Tibial nerve (tissue), 4 donors: ENCODE measurements around the gene CARTPT. TPM values are rescaled to one million over a fixed set of nuclear protein-coding genes. Genes with fewer than 3 reads are reported as not detected.

Source experiments
- DNase-seq, 2 donors: peaks; one replicate each; pipeline ENCODE4 v3.0.0-alpha.2; 2019; ENCODE audit warnings: low spot score in 2 of 2
- H3K27ac ChIP-seq, 4 donors: fragments of 200-600 bp; sonication (generic) in 3 of 4; one replicate each; pipeline ENCODE4 v1.5.1; 2017 to 2019; ENCODE audit warnings: mild to moderate bottlenecking in 1 of 4
- H3K27me3 ChIP-seq, 2 donors: fragments of 200-600 bp; sonication (generic) in 1 of 2; one replicate each; pipeline versions ENCODE4 v1.5.1 to v1.6.0; 2017 to 2019
- H3K36me3 ChIP-seq, 3 donors: fragments of 200-600 bp; sonication (generic); one replicate each; pipeline ENCODE4 v1.5.1; 2018 to 2019
- H3K4me1 ChIP-seq, 4 donors: fragments of 200-600 bp; sonication (generic) in 3 of 4; one replicate each; pipeline ENCODE4 v1.5.1; 2017 to 2019
- H3K4me3 ChIP-seq, 4 donors: fragments of 200-600 bp; sonication (generic) in 3 of 4; one replicate each; pipeline ENCODE4 v1.5.1; 2017 to 2019; ENCODE audit warnings: mild to moderate bottlenecking in 1 of 4, moderate library complexity in 1 of 4
- H3K9me3 ChIP-seq, 4 donors: fragments of 200-600 bp; sonication (generic) in 3 of 4; one replicate each; pipeline ENCODE4 v1.5.1; 2017 to 2019
- CTCF ChIP-seq, 5 experiments: fragments of 200-600 bp in 3 of 5; fragments of 450-650 bp in 2 of 5; sonication (generic) in 3 of 5; IDR thresholded peaks; one replicate each; pipeline ENCODE4 v1.5.1; 2016 to 2019; ENCODE audit warnings: antibody characterized with exemption in 5 of 5, mild to moderate bottlenecking in 3 of 5, moderate library complexity in 2 of 5
- EP300 ChIP-seq, 2 donors: sonication (generic); formaldehyde crosslinking; IDR thresholded peaks; one replicate each; pipeline ENCODE4 v1.6.1; 2017; ENCODE audit warnings: antibody characterized with exemption in 2 of 2, mild to moderate bottlenecking in 1 of 2
- POLR2A ChIP-seq, 2 donors: fragments of 450-650 bp; IDR thresholded peaks; one replicate each; pipeline ENCODE4 v1.6.1; 2017; ENCODE audit warnings: antibody characterized with exemption in 2 of 2, mild to moderate bottlenecking in 2 of 2, moderate library complexity in 2 of 2
- WGBS, 2 donors: methylation state at CpG; one replicate each; pipeline ENCODE4 v1.1.5; 2018; 5-methylcytosine and 5-hydroxymethylcytosine counted together
- total RNA-seq, 4 donors: library from RNA; depleted of rRNA; stranded (reverse); fragments of >200 nt; gene quantifications; one replicate each; pipeline ENCODE4 v1.1.0, GENCODE V29; 2016

CARTPT gene
- total RNA-seq, 4 donors from 2014 or later, result not detected

GRCh38 chr5:71731015-71731414 is 11.9 kb downstream of the CARTPT start:
- no peak for TF ChIP-seq EP300 (IDR thresholded peaks at IDR 0.05)
- no peak for TF ChIP-seq CTCF (IDR thresholded peaks at IDR 0.05)
- TF ChIP-seq POLR2A (IDR thresholded peaks at IDR 0.05), result no peak
- Histone ChIP-seq H3K4me3 (no peak overlapping the region), H3K36me3 (no peaks in the 10 kb centered on the region), H3K4me1 (no peaks in the 10 kb centered on the region), H3K9me3 (no peaks in the 10 kb centered on the region), H3K27ac (no peak overlapping the region), H3K27me3 (no peaks in the 10 kb centered on the region)
- DNase-seq, result no peak

- TF ChIP-seq POLR2A (IDR thresholded peaks at IDR 0.05), result no peak
- TF ChIP-seq CTCF (IDR thresholded peaks at IDR 0.05), result no peak
- no peak for TF ChIP-seq EP300 (IDR thresholded peaks at IDR 0.05)
- no peaks in the 10 kb centered on the region for H3K27me3 ChIP-seq
- H3K9me3 ChIP-seq, result no peaks in the 10 kb centered on the region
- 21 to 39% methylated on average over 1 of the region's 1 CpG for WGBS, 2 donors
- no peak overlapping the region for H3K4me3 ChIP-seq
- H3K4me1 ChIP-seq, result no peaks in the 10 kb centered on the region
- no peaks in the 10 kb centered on the region for H3K36me3 ChIP-seq
- no peak overlapping the region for H3K27ac ChIP-seq
- DNase-seq, result no peak
Observed at GRCh38 chr5:71732011-71732410, 12.9 kb downstream of the CARTPT start.

GRCh38 chr5:71734141-71734540 is 15.1 kb downstream of the CARTPT start:
- DNase-seq, result no peak
- TF ChIP-seq CTCF (IDR thresholded peaks at IDR 0.05) (no peak), EP300 (IDR thresholded peaks at IDR 0.05) (no peak), POLR2A (IDR thresholded peaks at IDR 0.05) (no peak)
- Histone ChIP-seq H3K4me3 (no peak overlapping the region), H3K9me3 (no peaks in the 10 kb centered on the region), H3K27ac (no peak overlapping the region), H3K27me3 (no peaks in the 10 kb centered on the region), H3K4me1 (no peaks in the 10 kb centered on the region), H3K36me3 (no peaks in the 10 kb centered on the region)

- TF ChIP-seq POLR2A (IDR thresholded peaks at IDR 0.05) (no peak), EP300 (IDR thresholded peaks at IDR 0.05) (no peak), CTCF (IDR thresholded peaks at IDR 0.05) (no peak)
- no peaks in the 10 kb centered on the region for H3K9me3 ChIP-seq
- no peak overlapping the region for H3K4me3 ChIP-seq
- DNase-seq, result no peak
- no peak overlapping the region for H3K27ac ChIP-seq
- no peaks in the 10 kb centered on the region for H3K36me3 ChIP-seq
- no peaks in the 10 kb centered on the region for H3K4me1 ChIP-seq
- WGBS, 2 donors, result 91% methylated on average over 7 of the region's 7 CpGs
- no peaks in the 10 kb centered on the region for H3K27me3 ChIP-seq
Observed at GRCh38 chr5:71737931-71738539, 19.0 kb downstream of the CARTPT start.

- WGBS, 2 donors, result 79 to 84% methylated on average over 4 of the region's 4 CpGs
- TF ChIP-seq CTCF (IDR thresholded peaks at IDR 0.05) (no peak), POLR2A (IDR thresholded peaks at IDR 0.05) (no peak), EP300 (IDR thresholded peaks at IDR 0.05) (no peak)
Observed at GRCh38 chr5:71738662-71739361, 19.7 kb downstream of the CARTPT start.

More at GRCh38 chr5:71738662-71739361, 19.7 kb downstream of the CARTPT start:
- no peak for DNase-seq
- no peak overlapping the region for H3K4me3 ChIP-seq
- no peaks in the 10 kb centered on the region for H3K36me3 ChIP-seq
- H3K9me3 ChIP-seq, result no peaks in the 10 kb centered on the region
- no peaks in the 10 kb centered on the region for H3K4me1 ChIP-seq
- H3K27ac ChIP-seq, result no peak overlapping the region
- no peaks in the 10 kb centered on the region for H3K27me3 ChIP-seq
